Nephron (organoid): ENCODE data around the gene TM7SF3.

ENCODE experiments used
- H3K27ac Mint-ChIP-seq, 3 experiments: 2 replicates each; pipeline ENCODE4 v1.8.0; 2020; ENCODE audit warnings: mixed read lengths in 3 of 3, mild to moderate bottlenecking in 2 of 3, moderate library complexity in 1 of 3
- H3K27me3 Mint-ChIP-seq: 2 replicates; pipeline ENCODE4 v1.8.0; 2021; ENCODE audit warnings: low read depth, mild to moderate bottlenecking, moderate library complexity, mixed read lengths
- H3K36me3 Mint-ChIP-seq: 2 replicates; pipeline ENCODE4 v1.8.0; 2020; ENCODE audit warnings: low read depth, mixed read lengths
- H3K4me1 Mint-ChIP-seq: 2 replicates; pipeline ENCODE4 v1.8.0; 2020; ENCODE audit warnings: mixed read lengths
- H3K4me3 Mint-ChIP-seq, 3 experiments: 2 replicates each; pipeline ENCODE4 v1.8.0; 2020; ENCODE audit warnings: mild to moderate bottlenecking in 3 of 3, mixed read lengths in 3 of 3, moderate library complexity in 2 of 3
- H3K9me3 Mint-ChIP-seq: 2 replicates; pipeline ENCODE4 v1.8.0; 2020; ENCODE audit warnings: mixed read lengths
- CTCF ChIP-seq, 3 experiments: fragments of 200-600 bp; sonication (generic); IDR thresholded peaks; one replicate each; pipeline ENCODE4 v1.5.0; 2021; ENCODE audit warnings: antibody characterized with exemption in 3 of 3; ENCODE audit not compliant: unreplicated experiment in 3 of 3

The TM7SF3 gene

GRCh38 chr12:26929590-26929989 is 84.6 kb downstream of the TM7SF3 start:
- Mint-ChIP-seq H3K27ac (no peak overlapping the region), H3K36me3 (peaks cover 62% of the 10 kb centered on the region), H3K4me1 (peaks cover 2% of the 10 kb centered on the region), H3K9me3 (no peaks in the 10 kb centered on the region), H3K4me3 (no peak overlapping the region), H3K27me3 (no peaks in the 10 kb centered on the region)
- no peak for TF ChIP-seq CTCF (IDR thresholded peaks at IDR 0.05; ENCODE audit: unreplicated experiment in 3 of 3)

- H3K4me3 Mint-ChIP-seq = no peak overlapping the region
- H3K27me3 Mint-ChIP-seq = no peaks in the 10 kb centered on the region
- no peak overlapping the region for H3K27ac Mint-ChIP-seq
Measured at GRCh38 chr12:26928661-26929060, 85.5 kb downstream of the TM7SF3 start.

More at GRCh38 chr12:26928661-26929060, 85.5 kb downstream of the TM7SF3 start:
- TF ChIP-seq CTCF (IDR thresholded peaks at IDR 0.05; ENCODE audit: unreplicated experiment in 3 of 3) = no peak
- peaks cover 69% of the 10 kb centered on the region for H3K36me3 Mint-ChIP-seq
- no peaks in the 10 kb centered on the region for H3K4me1 Mint-ChIP-seq
- H3K9me3 Mint-ChIP-seq = no peaks in the 10 kb centered on the region
